Upper lobe of left lung (tissue), 6 donors: ENCODE measurements around the gene MAGI2. TPM values are rescaled to one million over a fixed set of nuclear protein-coding genes. Genes with fewer than 3 reads are reported as not detected.

Experiments
- ATAC-seq, 2 donors: fragments of 200-7000 bp; cut with Tn5 transposase; one replicate each; pipeline ENCODE4 v1.9.1; 2022; ENCODE audit warnings: mild to moderate bottlenecking in 2 of 2, moderate library complexity in 2 of 2; ENCODE audit not compliant: low FRiP score in 2 of 2
- DNase-seq, 2 donors: peaks; one replicate each; pipeline ENCODE4 v3.0.0-alpha.2; 2019 to 2020
- H3K27ac ChIP-seq, 4 donors: fragments of 200-600 bp; sonication (generic); one replicate each; pipeline ENCODE4 v1.5.1; 2016 to 2019
- H3K27me3 ChIP-seq, 4 donors: fragments of 200-600 bp; sonication (generic); one replicate each; pipeline ENCODE4 v1.5.1; 2017 to 2019
- H3K36me3 ChIP-seq, 4 donors: fragments of 200-600 bp; sonication (generic); one replicate each; pipeline ENCODE4 v1.5.1; 2016 to 2019
- H3K4me1 ChIP-seq, 4 donors: fragments of 200-600 bp; sonication (generic); one replicate each; pipeline ENCODE4 v1.5.1; 2018 to 2019
- H3K4me3 ChIP-seq, 4 donors: fragments of 200-600 bp; sonication (generic); one replicate each; pipeline ENCODE4 v1.5.1; 2017 to 2019; ENCODE audit warnings: mild to moderate bottlenecking in 2 of 4, moderate library complexity in 1 of 4
- H3K9me3 ChIP-seq, 4 donors: fragments of 200-600 bp; sonication (generic); one replicate each; pipeline ENCODE4 v1.5.1; 2018 to 2019
- CTCF ChIP-seq, 6 experiments: fragments of 450-650 bp in 4 of 6; fragments of 200-600 bp in 2 of 6; sonication (generic) in 2 of 6; IDR thresholded peaks; one replicate each; pipeline ENCODE4 v1.5.1; 2016 to 2019; ENCODE audit warnings: antibody characterized with exemption in 6 of 6
- EP300 ChIP-seq, 4 donors: sonication (generic); formaldehyde crosslinking; IDR thresholded peaks; one replicate each; pipeline ENCODE4 v1.5.1; 2017; ENCODE audit warnings: antibody characterized with exemption in 4 of 4, control low read depth in 2 of 4
- POLR2A ChIP-seq, 4 donors: fragments of 450-650 bp; IDR thresholded peaks; one replicate each; pipeline ENCODE4 v1.5.1; 2016 to 2017; ENCODE audit warnings: antibody characterized with exemption in 4 of 4, mild to moderate bottlenecking in 2 of 4
- POLR2AphosphoS5 ChIP-seq, 2 donors: sonication (generic); formaldehyde crosslinking; IDR thresholded peaks; one replicate each; pipeline ENCODE4 v1.5.1; 2017; ENCODE audit warnings: antibody characterized with exemption in 2 of 2
- WGBS, 2 donors: methylation state at CpG; one replicate each; pipeline ENCODE4 v1.1.5; 2017 to 2018; 5-methylcytosine and 5-hydroxymethylcytosine counted together
- total RNA-seq, 6 donors: library from RNA; depleted of rRNA in 4 of 6; stranded (reverse); fragments of >200 nt in 4 of 6; gene quantifications; one replicate each; pipeline versions ENCODE4 v1.1.0 to v1.2.1, GENCODE V29; 2016 to 2021
- donor health status: DM: no; HTN: no; CAD: no; lungs with moderate emphysema.
- donor health status: DM: no; HTN: yes; CAD: no; lungs with severe emphysema.

The MAGI2 gene
- total RNA-seq, 6 donors from 2014 or later = 7.9 to 84.9 (median 11.8) TPM

DNA sequence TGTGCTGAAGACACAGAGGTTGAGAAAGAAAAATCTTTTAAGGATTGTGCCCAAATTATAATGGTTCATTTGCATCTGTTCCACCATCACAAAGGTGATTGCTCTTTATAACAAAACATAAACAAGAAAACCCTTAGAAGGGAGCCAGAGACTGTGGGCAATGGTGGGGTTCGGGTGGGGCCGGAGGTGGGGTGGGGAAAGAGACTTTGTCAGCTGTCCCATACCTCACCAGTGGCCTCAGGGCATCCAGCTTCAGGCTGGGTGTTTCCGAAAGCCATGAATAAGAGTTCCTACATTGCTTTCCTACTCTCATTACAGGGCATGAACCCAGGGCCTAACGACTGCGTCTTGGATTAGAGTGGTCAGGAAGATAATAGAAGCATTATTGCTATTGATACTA lies 1427.0 kb downstream of the MAGI2 start:
- 93 to 97% methylated on average over 5 of the region's 5 CpGs for WGBS, 2 donors
- TF ChIP-seq CTCF (IDR thresholded peaks at IDR 0.05) = no peak
- TF ChIP-seq POLR2A (IDR thresholded peaks at IDR 0.05) = no peak
- no peak for TF ChIP-seq POLR2AphosphoS5 (IDR thresholded peaks at IDR 0.05)
- TF ChIP-seq EP300 (IDR thresholded peaks at IDR 0.05) = no peak

DNA sequence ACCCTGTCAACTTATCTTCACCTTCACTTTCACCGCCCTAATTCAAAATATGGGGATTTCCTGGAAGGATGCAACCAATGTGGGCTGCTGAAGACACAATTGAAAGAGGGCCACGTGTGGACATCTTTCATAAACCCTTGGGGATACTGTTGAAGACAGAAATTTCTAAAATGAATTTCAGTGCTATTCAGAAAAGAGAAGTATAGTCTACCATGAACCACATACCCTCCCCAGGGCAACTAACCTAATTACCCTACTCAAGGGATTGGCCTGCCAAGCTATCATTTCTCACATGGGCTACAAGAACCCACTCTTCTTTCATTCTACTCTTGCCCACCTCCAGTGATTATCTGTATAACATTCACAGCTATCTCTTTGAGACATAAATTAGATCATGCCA lies 1428.9 kb downstream of the MAGI2 start:
- ATAC-seq (no peak), DNase-seq (no peak)
- Histone ChIP-seq H3K36me3 (no peaks in the 10 kb centered on the region), H3K4me3 (no peak overlapping the region), H3K27me3 (no peaks in the 10 kb centered on the region), H3K27ac (no peak overlapping the region), H3K4me1 (peaks cover 5 to 15% (median 7%) of the 10 kb centered on the region in 4 donors), H3K9me3 (no peaks in the 10 kb centered on the region)
- TF ChIP-seq POLR2A (IDR thresholded peaks at IDR 0.05) (no peak), CTCF (IDR thresholded peaks at IDR 0.05) (no peak), POLR2AphosphoS5 (IDR thresholded peaks at IDR 0.05) (no peak), EP300 (IDR thresholded peaks at IDR 0.05) (no peak)
- 78 to 84% methylated on average over 2 of the region's 2 CpGs for WGBS, 2 donors

More for the DNA sequence above, 1427.0 kb downstream of the MAGI2 start:
- ATAC-seq (no peak), DNase-seq (no peak)
- H3K27me3 ChIP-seq = no peaks in the 10 kb centered on the region
- H3K27ac ChIP-seq = no peak overlapping the region
- no peaks in the 10 kb centered on the region for H3K4me1 ChIP-seq
- no peaks in the 10 kb centered on the region for H3K9me3 ChIP-seq
- H3K36me3 ChIP-seq = no peaks in the 10 kb centered on the region
- H3K4me3 ChIP-seq = no peak overlapping the region

- Histone ChIP-seq H3K4me3 (no peak overlapping the region), H3K27ac (no peak overlapping the region), H3K27me3 (no peaks in the 10 kb centered on the region), H3K9me3 (no peaks in the 10 kb centered on the region), H3K36me3 (no peaks in the 10 kb centered on the region), H3K4me1 (peaks cover 5 to 20% (median 11%) of the 10 kb centered on the region in 4 donors)
- TF ChIP-seq POLR2A (IDR thresholded peaks at IDR 0.05) (no peak), POLR2AphosphoS5 (IDR thresholded peaks at IDR 0.05) (no peak), CTCF (IDR thresholded peaks at IDR 0.05) (no peak), EP300 (IDR thresholded peaks at IDR 0.05) (no peak)
- DNase-seq (no peak), ATAC-seq (no peak)
- 57 to 65% methylated on average over 4 of the region's 4 CpGs for WGBS, 2 donors
These were observed 1430.3 kb downstream of the MAGI2 start for GRCh38 chr7:78023191-78023590.

GRCh38 chr7:78022165-78022564 lies 1431.3 kb downstream of the MAGI2 start:
- Histone ChIP-seq H3K9me3 (no peaks in the 10 kb centered on the region), H3K4me1 (peaks cover 6 to 25% (median 14%) of the 10 kb centered on the region in 4 donors), H3K27ac (no peak overlapping the region), H3K27me3 (no peaks in the 10 kb centered on the region), H3K36me3 (no peaks in the 10 kb centered on the region), H3K4me3 (no peak overlapping the region)
- ATAC-seq = no peak
- no peak for TF ChIP-seq POLR2AphosphoS5 (IDR thresholded peaks at IDR 0.05)
- 89 to 96% methylated on average over 1 of the region's 1 CpG for WGBS, 2 donors
- DNase-seq = no peak

DNA sequence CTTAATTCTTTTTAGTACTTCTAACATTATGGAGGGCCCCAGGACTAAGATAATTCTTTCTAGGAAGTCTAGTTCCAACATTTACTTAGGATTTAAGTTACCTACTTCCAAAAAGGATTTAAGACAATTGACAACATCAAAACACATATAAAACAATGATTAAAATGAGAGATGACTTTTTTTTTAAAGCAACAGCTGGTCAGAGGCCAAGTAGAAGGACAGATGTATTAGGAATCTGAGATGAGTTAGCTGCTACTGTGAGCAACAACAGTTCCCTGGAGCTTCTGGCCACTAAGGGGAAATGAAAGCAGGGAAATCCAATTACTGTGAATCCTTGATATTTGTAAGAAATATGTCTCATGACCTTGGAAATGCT lies 1432.6 kb downstream of the MAGI2 start:
- peaks cover 6 to 25% (median 14%) of the 10 kb centered on the region in 4 donors for H3K4me1 ChIP-seq
- DNase-seq (no peak), ATAC-seq (no peak)
- H3K9me3 ChIP-seq = no peaks in the 10 kb centered on the region
- no peaks in the 10 kb centered on the region for H3K36me3 ChIP-seq
- TF ChIP-seq CTCF (IDR thresholded peaks at IDR 0.05) (no peak), POLR2AphosphoS5 (IDR thresholded peaks at IDR 0.05) (no peak), EP300 (IDR thresholded peaks at IDR 0.05) (no peak), POLR2A (IDR thresholded peaks at IDR 0.05) (no peak)
- H3K27ac ChIP-seq = peak overlapping the region in 2 of 4 donors; percentile 94
- no peaks in the 10 kb centered on the region for H3K27me3 ChIP-seq
- H3K4me3 ChIP-seq = no peak overlapping the region
